ENCODE measurements around the gene MEIOSIN.

The MEIOSIN gene

DNA sequence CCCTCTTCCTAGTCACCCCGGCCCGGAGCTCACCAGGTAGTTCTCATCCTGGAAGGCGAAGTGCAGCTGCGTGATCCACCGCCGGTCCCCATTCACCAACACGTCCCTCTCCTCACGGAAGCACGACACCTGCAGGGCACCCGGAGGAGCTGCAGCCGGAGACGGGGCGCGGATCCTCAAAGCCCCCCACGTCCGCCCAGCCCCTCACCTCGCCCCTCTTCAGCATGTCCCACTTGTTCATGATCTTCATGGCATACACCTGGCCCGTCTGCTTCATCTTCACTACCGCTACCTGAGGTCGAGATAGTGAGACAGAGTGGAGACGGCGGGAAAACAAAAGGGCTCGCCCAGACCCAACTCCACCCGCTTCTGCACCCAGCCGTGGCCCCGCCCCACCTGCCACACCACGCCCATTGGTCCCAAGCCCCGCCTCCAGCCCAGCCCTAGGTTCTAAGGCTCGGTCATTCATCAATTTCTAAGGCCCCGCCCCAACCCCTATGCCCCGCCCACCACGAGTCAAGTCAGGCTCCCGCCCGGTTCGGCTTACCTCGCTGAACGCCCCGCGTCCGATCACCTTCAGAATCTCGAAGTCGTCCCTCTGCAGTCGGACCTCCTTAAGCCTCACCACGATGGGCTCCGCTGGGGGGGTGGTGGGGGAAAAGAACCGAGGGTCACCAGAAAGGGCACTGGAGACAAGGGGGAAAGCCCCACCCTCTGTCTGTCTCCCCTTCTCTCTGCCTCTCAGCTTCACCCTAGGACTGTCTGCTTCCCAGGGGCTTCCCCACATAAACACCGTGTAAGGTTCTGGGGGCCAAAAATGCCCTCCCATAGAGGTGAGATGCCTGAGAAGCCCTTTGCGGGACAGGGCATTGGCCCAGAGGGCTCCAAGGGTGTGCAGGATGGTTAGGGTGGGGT, 46.2 kb downstream of the MEIOSIN start:
- Histone ChIP-seq H3K9me3 (no peaks in the 10 kb centered on the region), H3K27me3 (peaks cover 99% of the 10 kb centered on the region), H3K4me3 (ENCODE audit: low read depth in 1 of 2, low read length in 1 of 2) (no peak overlapping the region), H3K27ac (no peak overlapping the region), H3K36me3 (no peaks in the 10 kb centered on the region), H3K4me1 (ENCODE audit: control insufficient read depth in 1 of 2, insufficient read depth in 1 of 2, low read depth in 1 of 2, low read length in 1 of 2) (peaks cover 6 to 11% of the 10 kb centered on the region in 2 experiments)
- TF ChIP-seq, protein P1, sequence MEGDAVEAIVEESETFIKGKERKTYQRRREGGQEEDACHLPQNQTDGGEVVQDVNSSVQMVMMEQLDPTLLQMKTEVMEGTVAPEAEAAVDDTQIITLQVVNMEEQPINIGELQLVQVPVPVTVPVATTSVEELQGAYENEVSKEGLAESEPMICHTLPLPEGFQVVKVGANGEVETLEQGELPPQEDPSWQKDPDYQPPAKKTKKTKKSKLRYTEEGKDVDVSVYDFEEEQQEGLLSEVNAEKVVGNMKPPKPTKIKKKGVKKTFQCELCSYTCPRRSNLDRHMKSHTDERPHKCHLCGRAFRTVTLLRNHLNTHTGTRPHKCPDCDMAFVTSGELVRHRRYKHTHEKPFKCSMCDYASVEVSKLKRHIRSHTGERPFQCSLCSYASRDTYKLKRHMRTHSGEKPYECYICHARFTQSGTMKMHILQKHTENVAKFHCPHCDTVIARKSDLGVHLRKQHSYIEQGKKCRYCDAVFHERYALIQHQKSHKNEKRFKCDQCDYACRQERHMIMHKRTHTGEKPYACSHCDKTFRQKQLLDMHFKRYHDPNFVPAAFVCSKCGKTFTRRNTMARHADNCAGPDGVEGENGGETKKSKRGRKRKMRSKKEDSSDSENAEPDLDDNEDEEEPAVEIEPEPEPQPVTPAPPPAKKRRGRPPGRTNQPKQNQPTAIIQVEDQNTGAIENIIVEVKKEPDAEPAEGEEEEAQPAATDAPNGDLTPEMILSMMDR (IDR thresholded peaks at IDR 0.05) = peak; percentile 38

DNA sequence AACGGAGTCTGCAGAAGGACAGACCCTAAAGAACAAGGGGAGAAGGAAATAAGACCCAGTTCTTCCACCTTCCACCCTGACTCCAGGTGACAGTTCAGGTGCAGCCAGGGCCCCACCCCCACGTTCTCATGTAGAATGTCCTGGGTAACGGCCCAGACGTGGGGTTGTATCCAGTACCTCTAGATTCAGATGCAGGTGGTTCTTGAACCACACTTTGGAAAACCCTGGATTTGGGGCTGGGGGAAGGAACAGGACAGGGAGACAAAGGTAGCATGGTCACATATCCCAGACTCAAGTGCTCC, 46.9 kb downstream of the MEIOSIN start:
- Histone ChIP-seq H3K9me3 (no peaks in the 10 kb centered on the region), H3K27me3 (peaks cover 99% of the 10 kb centered on the region), H3K4me1 (ENCODE audit: control insufficient read depth in 1 of 2, insufficient read depth in 1 of 2, low read depth in 1 of 2, low read length in 1 of 2) (peaks cover 6 to 11% of the 10 kb centered on the region in 2 experiments), H3K4me3 (ENCODE audit: low read depth in 1 of 2, low read length in 1 of 2) (no peak overlapping the region), H3K36me3 (no peaks in the 10 kb centered on the region), H3K27ac (no peak overlapping the region)
- TF ChIP-seq, protein P1 (IDR thresholded peaks at IDR 0.05) = no peak

DNA sequence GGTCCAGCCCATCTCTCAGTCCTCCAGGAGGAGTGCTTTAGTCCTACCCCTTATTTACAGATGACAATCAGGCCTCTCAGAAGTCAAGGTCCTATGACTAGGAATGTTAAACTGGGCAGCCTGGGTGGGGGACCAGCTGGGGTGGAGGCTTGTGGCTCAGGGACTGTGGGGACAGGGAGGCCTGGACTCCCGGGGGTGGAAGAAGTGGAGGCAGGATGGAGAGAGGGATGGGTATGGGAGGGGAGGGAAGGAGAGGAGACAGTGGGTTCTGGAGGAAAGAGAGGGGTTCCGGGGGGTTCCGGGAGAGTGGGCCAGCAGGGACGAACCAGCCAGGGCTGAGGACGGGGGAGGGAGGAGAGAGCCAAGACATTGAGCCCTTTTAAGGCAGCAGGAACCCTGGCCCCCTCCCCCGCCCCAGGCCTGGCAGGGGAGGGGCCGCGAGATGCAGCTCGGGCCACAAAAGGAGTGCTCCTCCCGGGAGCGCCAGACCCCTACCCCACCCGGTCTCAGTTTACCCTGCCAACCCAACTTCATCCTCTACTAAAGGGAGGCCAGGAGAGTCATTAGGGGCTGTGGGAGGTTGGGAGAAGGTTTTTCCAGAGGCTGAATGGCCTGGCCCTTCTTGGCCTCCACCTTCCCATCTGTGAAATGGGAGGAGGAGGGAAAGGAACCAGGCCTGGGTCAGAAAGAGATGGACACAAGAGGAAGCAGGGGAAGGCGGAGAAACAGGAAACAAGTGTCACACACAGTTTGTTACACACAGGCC, 47.4 kb downstream of the MEIOSIN start:
- Histone ChIP-seq H3K4me1 (ENCODE audit: control insufficient read depth in 1 of 2, insufficient read depth in 1 of 2, low read depth in 1 of 2, low read length in 1 of 2) (peaks cover 6 to 11% of the 10 kb centered on the region in 2 experiments), H3K27ac (no peak overlapping the region), H3K27me3 (peaks cover 99% of the 10 kb centered on the region), H3K9me3 (no peaks in the 10 kb centered on the region), H3K36me3 (peaks cover 3% of the 10 kb centered on the region), H3K4me3 (ENCODE audit: low read depth in 1 of 2, low read length in 1 of 2) (no peak overlapping the region)
- TF ChIP-seq, protein P1 (IDR thresholded peaks at IDR 0.05) = no peak

DNA sequence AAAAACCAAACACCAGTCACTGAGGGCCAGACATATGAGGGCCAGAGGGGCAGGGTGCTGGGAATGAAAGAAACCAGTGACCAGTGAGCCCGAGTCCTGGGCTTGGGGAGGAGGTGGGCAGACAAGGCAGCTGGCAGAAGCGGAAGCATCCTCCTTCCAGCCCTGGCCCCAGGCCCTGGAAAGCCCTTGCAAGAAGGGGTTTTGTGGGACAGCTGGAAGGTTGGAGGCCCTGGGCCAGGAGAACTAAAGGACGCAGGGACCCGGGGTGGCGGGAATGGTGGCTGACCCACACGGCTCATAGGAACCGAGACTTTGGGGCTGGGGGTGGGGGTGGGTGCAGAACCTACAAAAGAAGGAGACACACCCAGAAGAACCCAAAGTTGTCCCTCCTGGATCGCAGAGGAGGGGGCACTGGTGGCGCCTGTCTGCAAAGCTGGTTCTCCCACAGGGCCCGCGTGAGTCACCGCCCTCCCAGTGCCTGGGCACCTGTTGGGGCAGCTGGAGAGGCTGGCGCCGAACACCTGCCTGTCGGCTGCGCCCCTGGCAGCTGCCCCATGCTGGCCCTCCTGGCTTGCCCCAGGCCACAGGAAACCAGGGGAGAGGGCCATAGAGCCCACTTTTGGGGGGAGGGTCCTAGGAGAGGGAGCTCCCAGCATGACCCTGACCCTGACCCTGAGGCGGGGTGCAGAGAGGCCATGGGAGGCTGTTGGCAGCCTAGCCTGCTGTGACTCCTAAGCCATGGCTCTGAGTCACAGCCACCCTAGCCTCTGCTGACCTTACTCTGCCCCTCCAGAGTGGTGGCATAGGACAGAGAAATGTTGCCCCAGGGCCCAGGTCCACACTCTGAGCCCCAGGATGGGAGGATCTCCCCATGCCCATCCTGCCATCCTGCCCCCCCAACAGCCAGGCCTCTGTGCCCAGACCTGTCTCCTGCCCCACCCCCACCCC, 48.2 kb downstream of the MEIOSIN start:
- no peaks in the 10 kb centered on the region for H3K9me3 ChIP-seq
- H3K27ac ChIP-seq = no peak overlapping the region
- H3K27me3 ChIP-seq = peaks cover 100% of the 10 kb centered on the region
- H3K4me3 ChIP-seq (ENCODE audit: low read depth in 1 of 2, low read length in 1 of 2) = no peak overlapping the region
- TF ChIP-seq, protein P1 (IDR thresholded peaks at IDR 0.05) = no peak
- H3K4me1 ChIP-seq (ENCODE audit: control insufficient read depth in 1 of 2, insufficient read depth in 1 of 2, low read depth in 1 of 2, low read length in 1 of 2) = peaks cover 6 to 11% of the 10 kb centered on the region in 2 experiments
- peaks cover 11% of the 10 kb centered on the region for H3K36me3 ChIP-seq

DNA sequence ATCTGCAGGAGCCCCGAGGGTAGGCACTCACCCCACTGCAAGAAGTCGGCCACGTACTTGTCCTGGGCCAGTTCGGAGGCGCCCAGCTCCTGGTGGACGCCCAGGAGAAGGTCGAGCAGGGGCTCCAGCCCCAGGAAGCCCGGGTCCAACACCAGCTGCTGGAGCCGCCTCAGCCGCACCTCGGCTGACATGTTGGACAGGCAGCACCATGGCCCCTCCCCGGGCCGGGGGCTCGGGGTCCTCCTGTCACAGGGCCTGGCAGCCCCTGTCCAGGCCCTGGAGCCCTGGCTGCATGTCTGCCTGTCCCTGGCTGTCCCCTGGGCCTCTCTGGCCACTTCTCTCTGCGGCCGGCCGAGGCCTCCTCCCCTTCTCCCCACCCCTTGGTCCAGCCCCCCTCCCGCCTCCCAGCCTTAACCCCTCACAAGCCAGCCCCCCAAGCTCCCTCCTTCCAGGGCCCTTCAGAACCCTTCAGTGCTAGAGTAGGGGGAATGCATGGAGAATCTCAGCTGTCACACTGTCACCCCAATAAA, 49.0 kb downstream of the MEIOSIN start, which contains the start of gene DMPK:
Gene DMPK, minus strand, starts transcription at position 329 of the 530 bp plus-strand sequence. Its CDS starts 138 bp downstream, at position 191.
- H3K36me3 ChIP-seq = peaks cover 12% of the 10 kb centered on the region
- H3K27me3 ChIP-seq = peaks cover 100% of the 10 kb centered on the region
- peaks cover 6 to 11% of the 10 kb centered on the region in 2 experiments for H3K4me1 ChIP-seq (ENCODE audit: control insufficient read depth in 1 of 2, insufficient read depth in 1 of 2, low read depth in 1 of 2, low read length in 1 of 2)
- H3K4me3 ChIP-seq (ENCODE audit: low read depth in 1 of 2, low read length in 1 of 2) = no peak within 1 kb of the TSS
- H3K9me3 ChIP-seq = no peaks in the 10 kb centered on the region
- TF ChIP-seq, protein P1 (IDR thresholded peaks at IDR 0.05) = no peak
- H3K27ac ChIP-seq = no peak within 1 kb of the TSS
